GM12801 (cell line): ENCODE data around the gene HNRNPUL1.

Experiments used
- TF ChIP-seq, protein P1 (sequence below): IDR thresholded peaks from one replicate; pipeline ENCODE4 v1.5.1; 2011; ENCODE audit warnings: control low read depth; ENCODE audit not compliant: insufficient read length; ENCODE audit errors: extremely low read depth

HNRNPUL1 gene

DNA sequence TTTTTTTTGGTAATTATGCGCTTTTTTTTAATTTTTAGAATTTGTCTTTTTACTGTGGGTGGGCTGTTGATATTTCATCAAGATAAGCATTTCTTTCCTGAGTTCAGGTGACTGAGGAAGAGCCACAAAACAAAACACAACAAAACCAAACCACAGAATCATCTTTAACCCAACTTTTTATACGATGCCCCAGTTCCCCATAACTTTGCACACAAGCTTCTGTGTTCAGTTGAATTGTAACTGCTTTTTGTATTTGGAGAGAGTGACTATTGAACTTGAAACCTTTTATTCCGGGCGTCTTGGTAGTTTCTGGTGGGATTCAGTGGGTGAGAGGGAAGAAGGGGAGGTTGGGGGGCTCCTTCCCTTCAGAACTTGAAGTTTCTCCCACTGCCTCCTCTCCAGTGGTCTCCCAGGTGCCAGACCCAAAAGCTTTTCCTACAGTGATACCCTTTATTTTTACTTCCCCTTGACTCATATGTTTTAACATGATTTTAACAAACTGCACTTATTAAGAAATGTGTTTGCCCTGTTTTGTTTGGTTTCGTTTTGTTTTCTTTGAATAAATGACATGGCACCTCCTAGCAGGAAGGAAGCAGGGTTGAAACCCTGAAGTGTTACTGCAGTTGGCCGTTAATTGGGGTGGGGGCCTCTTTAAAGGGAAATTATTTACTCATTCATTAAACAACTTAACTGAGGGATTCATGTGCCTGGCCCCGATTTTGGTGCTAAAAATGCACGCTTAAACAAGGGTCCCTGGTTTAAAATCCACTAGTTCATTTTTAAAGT is 43.1 kb downstream of the HNRNPUL1 start:
- TF ChIP-seq, protein P1, sequence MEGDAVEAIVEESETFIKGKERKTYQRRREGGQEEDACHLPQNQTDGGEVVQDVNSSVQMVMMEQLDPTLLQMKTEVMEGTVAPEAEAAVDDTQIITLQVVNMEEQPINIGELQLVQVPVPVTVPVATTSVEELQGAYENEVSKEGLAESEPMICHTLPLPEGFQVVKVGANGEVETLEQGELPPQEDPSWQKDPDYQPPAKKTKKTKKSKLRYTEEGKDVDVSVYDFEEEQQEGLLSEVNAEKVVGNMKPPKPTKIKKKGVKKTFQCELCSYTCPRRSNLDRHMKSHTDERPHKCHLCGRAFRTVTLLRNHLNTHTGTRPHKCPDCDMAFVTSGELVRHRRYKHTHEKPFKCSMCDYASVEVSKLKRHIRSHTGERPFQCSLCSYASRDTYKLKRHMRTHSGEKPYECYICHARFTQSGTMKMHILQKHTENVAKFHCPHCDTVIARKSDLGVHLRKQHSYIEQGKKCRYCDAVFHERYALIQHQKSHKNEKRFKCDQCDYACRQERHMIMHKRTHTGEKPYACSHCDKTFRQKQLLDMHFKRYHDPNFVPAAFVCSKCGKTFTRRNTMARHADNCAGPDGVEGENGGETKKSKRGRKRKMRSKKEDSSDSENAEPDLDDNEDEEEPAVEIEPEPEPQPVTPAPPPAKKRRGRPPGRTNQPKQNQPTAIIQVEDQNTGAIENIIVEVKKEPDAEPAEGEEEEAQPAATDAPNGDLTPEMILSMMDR = no peak

- TF ChIP-seq, protein P1 = no peak
Measured at GRCh38 chr19:41307954-41308449, 43.8 kb downstream of the HNRNPUL1 start.

- TF ChIP-seq, protein P1 = no peak
Measured at GRCh38 chr19:41308450-41309179, 44.4 kb downstream of the HNRNPUL1 start.

- TF ChIP-seq, protein P1 = no peak
Measured at GRCh38 chr19:41309180-41310032, 45.2 kb downstream of the HNRNPUL1 start.

- TF ChIP-seq, protein P1 = no peak
Measured at GRCh38 chr19:41310033-41310831, 46.1 kb downstream of the HNRNPUL1 start, which contains the start of gene CCDC97. Gene CCDC97 (plus strand): TSS chr19:41310172. CDS start chr19:41310311, 139 bp downstream.

GRCh38 chr19:41311072-41311471 is 46.9 kb downstream of the HNRNPUL1 start:
- TF ChIP-seq, protein P1 = no peak
